Measurements from ENCODE around the gene CARD10. TPM values are rescaled to one million over a fixed set of nuclear protein-coding genes. Genes with fewer than 3 reads are reported as not detected.
A peak's percentile ranks its signal among the peaks of the same experiment; 100 is the strongest.

Gene CARD10
- total and polyA plus RNA-seq, 2 of the 13 experiments (the other 11 are each of a cell fraction or from before 2014, with no cell fraction given) = 35.2 to 55.8 TPM

DNA sequence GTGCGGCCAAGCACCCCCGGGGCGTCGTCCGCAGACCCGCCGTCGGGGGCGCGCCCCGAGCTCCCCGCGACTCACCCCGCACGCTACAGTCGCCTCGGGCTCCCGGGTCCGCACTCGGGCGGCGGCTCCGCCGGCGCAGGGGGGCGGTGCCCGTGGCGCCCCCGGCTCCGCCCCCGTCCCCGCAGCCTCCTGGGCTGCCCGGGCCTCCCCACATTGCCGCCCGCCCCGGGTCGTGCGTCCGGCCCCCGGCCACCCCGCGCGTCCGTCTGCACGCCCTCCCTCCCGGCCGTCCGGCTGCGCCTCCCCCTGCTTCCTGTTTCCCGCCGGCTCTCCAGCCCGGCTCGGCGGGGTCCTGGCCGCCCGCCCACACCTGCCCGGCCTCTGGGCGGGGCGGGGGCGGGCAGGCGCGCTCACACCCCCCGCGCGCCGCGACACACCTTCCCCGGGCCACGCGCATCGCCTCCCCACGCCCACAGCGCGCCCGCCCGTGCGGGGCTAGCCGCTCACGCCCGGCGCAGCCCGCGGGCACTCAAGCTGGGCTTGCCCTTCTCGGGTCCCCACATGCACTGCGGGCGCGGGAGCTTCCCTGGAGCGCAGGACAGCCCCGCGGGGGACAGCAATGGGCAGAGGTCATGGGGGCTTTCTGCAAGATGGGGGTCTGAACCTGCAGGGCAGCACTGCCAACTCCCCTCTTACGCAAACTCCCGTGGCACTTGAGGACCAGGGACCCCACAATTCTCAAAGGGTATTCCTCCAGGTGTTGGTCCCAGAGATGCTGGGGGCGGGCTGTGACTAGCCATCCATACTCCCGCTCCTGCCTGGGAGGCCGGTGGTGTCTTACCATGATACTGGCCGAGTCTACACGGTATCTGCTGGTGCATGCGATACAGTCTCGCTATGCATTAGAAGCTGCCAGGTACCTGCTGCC, at the start of gene CARD10 (continued):
- TF ChIP-seq POLR2AphosphoS5 (IDR thresholded peaks at IDR 0.05; ENCODE audit: low read depth, low read length) = peak; percentile 42; the same call in 1 of the 2 replicates
- no peak for TF ChIP-seq MAFF (IDR thresholded peaks at IDR 0.05; ENCODE audit: low read depth, low read length)
- TF ChIP-seq EP300 (IDR thresholded peaks at IDR 0.05; ENCODE audit: low read depth in 2 of 2, low read length in 2 of 2) = no peak
- no peak for TF ChIP-seq EP300 (CRISPR knock-in tag; IDR thresholded peaks at IDR 0.05; ENCODE audit: borderline replicate concordance)
- peak; percentile 35; the same call in 1 of the 2 replicates for TF ChIP-seq ELF3 (CRISPR knock-in tag; IDR thresholded peaks at IDR 0.05)
- TF ChIP-seq ATF7-NPFF (CRISPR knock-in tag; IDR thresholded peaks at IDR 0.05; ENCODE audit: low read depth) = 0 out of 2 replicates have a peak, but pooled peaks have one; percentile 11
- no peak for TF ChIP-seq HNRNPH1 (optimal IDR thresholded peaks at IDR 0.05; ENCODE audit: low read depth, low read length)
- TF ChIP-seq ETV6 (CRISPR knock-in tag; conservative IDR thresholded peaks at IDR 0.05) = no peak
- no peak for TF ChIP-seq ZNF34 (CRISPR knock-in tag; IDR thresholded peaks at IDR 0.05; ENCODE audit: borderline replicate concordance)
- no peak for TF ChIP-seq ZNF160 (CRISPR knock-in tag; IDR thresholded peaks at IDR 0.05)
- TF ChIP-seq ZFX (CRISPR knock-in tag; IDR thresholded peaks at IDR 0.05; ENCODE audit: low read depth) = peak; percentile 34
- TF ChIP-seq, protein P1, sequence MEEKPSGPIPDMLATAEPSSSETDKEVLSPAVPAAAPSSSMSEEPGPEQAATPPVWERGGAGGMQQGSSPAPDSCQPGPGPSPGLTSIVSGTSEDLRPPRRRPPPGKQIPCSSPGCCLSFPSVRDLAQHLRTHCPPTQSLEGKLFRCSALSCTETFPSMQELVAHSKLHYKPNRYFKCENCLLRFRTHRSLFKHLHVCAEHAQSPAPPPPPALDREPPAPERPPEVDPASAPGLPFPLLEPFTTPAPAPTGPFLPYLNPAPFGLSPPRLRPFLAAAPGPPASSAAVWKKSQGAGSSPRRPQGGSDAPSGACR (CRISPR knock-in tag; IDR thresholded peaks at IDR 0.05) = no peak
- no peak for TF ChIP-seq ZNF383 (CRISPR knock-in tag; IDR thresholded peaks at IDR 0.05; ENCODE audit: borderline replicate concordance)
- TF ChIP-seq ZNF75D (CRISPR knock-in tag; IDR thresholded peaks at IDR 0.05; ENCODE audit: borderline replicate concordance) = no peak
- no peak for TF ChIP-seq MED8 (CRISPR knock-in tag; IDR thresholded peaks at IDR 0.05; ENCODE audit: insufficient replicate concordance)
- TF ChIP-seq, protein P2, sequence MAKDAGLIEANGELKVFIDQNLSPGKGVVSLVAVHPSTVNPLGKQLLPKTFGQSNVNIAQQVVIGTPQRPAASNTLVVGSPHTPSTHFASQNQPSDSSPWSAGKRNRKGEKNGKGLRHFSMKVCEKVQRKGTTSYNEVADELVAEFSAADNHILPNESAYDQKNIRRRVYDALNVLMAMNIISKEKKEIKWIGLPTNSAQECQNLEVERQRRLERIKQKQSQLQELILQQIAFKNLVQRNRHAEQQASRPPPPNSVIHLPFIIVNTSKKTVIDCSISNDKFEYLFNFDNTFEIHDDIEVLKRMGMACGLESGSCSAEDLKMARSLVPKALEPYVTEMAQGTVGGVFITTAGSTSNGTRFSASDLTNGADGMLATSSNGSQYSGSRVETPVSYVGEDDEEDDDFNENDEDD (CRISPR knock-in tag; IDR thresholded peaks at IDR 0.05; ENCODE audit: borderline replicate concordance) = peak; percentile 68; the same call in 1 of the 2 replicates
- TF ChIP-seq NCOA5 (CRISPR knock-in tag; IDR thresholded peaks at IDR 0.05) = no peak
- peak; percentile 11; the same call in 1 of the 2 replicates for TF ChIP-seq TBX2 (CRISPR knock-in tag; IDR thresholded peaks at IDR 0.05; ENCODE audit: borderline replicate concordance)
- TF ChIP-seq, protein P3, sequence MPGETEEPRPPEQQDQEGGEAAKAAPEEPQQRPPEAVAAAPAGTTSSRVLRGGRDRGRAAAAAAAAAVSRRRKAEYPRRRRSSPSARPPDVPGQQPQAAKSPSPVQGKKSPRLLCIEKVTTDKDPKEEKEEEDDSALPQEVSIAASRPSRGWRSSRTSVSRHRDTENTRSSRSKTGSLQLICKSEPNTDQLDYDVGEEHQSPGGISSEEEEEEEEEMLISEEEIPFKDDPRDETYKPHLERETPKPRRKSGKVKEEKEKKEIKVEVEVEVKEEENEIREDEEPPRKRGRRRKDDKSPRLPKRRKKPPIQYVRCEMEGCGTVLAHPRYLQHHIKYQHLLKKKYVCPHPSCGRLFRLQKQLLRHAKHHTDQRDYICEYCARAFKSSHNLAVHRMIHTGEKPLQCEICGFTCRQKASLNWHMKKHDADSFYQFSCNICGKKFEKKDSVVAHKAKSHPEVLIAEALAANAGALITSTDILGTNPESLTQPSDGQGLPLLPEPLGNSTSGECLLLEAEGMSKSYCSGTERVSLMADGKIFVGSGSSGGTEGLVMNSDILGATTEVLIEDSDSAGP (CRISPR knock-in tag; IDR thresholded peaks at IDR 0.05; ENCODE audit: borderline replicate concordance) = no peak
- TF ChIP-seq KLF11 (CRISPR knock-in tag; IDR thresholded peaks at IDR 0.05) = no peak
- TF ChIP-seq KDM4B (CRISPR knock-in tag; IDR thresholded peaks at IDR 0.05) = no peak
- no peak for TF ChIP-seq GATAD1 (CRISPR knock-in tag; IDR thresholded peaks at IDR 0.05)
- TF ChIP-seq, protein P4, sequence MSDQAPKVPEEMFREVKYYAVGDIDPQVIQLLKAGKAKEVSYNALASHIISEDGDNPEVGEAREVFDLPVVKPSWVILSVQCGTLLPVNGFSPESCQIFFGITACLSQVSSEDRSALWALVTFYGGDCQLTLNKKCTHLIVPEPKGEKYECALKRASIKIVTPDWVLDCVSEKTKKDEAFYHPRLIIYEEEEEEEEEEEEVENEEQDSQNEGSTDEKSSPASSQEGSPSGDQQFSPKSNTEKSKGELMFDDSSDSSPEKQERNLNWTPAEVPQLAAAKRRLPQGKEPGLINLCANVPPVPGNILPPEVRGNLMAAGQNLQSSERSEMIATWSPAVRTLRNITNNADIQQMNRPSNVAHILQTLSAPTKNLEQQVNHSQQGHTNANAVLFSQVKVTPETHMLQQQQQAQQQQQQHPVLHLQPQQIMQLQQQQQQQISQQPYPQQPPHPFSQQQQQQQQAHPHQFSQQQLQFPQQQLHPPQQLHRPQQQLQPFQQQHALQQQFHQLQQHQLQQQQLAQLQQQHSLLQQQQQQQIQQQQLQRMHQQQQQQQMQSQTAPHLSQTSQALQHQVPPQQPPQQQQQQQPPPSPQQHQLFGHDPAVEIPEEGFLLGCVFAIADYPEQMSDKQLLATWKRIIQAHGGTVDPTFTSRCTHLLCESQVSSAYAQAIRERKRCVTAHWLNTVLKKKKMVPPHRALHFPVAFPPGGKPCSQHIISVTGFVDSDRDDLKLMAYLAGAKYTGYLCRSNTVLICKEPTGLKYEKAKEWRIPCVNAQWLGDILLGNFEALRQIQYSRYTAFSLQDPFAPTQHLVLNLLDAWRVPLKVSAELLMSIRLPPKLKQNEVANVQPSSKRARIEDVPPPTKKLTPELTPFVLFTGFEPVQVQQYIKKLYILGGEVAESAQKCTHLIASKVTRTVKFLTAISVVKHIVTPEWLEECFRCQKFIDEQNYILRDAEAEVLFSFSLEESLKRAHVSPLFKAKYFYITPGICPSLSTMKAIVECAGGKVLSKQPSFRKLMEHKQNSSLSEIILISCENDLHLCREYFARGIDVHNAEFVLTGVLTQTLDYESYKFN (CRISPR knock-in tag; conservative IDR thresholded peaks at IDR 0.05) = peak; percentile 33; the same call in 1 of the 2 replicates

Measured in HepG2 (cell line).